ENCODE data around the gene ANKRD55. TPM values are rescaled to one million over a fixed set of nuclear protein-coding genes. Genes with fewer than 3 reads are reported as not detected.
"Not testable (repeated sequence)": the region's sequence is repeated elsewhere in the genome, so short reads cannot be mapped to it uniquely, and the experiment has no call there.

The ANKRD55 gene
- total RNA-seq, 3 donors from 2014 or later (not counting 1 experiment from before 2014, with no cell fraction given), result 0.88 TPM; not detected in 2

DNA sequence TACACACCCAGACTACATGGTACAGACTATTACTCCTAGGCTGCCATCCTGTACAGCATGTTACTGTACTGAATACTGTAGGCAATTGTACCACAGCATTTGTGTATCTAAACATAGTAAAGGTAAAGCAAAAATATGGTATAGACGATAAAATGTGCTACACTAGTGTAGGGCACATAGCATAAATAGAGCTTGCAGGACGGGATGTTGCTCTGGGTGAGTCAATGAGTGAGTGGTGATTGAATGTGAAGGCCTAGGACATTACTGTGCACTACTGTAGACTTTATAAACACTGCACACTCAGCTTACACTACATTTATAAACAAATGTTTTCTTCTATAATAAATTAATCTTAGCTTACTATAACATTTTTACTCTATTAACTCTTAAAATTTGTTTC, 25.6 kb downstream of the ANKRD55 start:
- no peak overlapping the region for H3K27ac ChIP-seq (ENCODE audit: low read length)
- H3K27me3 ChIP-seq (ENCODE audit: control insufficient read depth, insufficient read depth, low read length), result no peaks in the 10 kb centered on the region
- TF ChIP-seq, protein P1, sequence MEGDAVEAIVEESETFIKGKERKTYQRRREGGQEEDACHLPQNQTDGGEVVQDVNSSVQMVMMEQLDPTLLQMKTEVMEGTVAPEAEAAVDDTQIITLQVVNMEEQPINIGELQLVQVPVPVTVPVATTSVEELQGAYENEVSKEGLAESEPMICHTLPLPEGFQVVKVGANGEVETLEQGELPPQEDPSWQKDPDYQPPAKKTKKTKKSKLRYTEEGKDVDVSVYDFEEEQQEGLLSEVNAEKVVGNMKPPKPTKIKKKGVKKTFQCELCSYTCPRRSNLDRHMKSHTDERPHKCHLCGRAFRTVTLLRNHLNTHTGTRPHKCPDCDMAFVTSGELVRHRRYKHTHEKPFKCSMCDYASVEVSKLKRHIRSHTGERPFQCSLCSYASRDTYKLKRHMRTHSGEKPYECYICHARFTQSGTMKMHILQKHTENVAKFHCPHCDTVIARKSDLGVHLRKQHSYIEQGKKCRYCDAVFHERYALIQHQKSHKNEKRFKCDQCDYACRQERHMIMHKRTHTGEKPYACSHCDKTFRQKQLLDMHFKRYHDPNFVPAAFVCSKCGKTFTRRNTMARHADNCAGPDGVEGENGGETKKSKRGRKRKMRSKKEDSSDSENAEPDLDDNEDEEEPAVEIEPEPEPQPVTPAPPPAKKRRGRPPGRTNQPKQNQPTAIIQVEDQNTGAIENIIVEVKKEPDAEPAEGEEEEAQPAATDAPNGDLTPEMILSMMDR (IDR thresholded peaks at IDR 0.05), result no peak
- WGBS (ENCODE audit: insufficient coverage), result 86% methylated on average over 1 of the region's 2 CpGs
- H3K4me3 ChIP-seq (ENCODE audit: low read length), result no peak overlapping the region
- H3K4me1 ChIP-seq (ENCODE audit: control insufficient read depth, insufficient read depth, low read length), result no peaks in the 10 kb centered on the region
- Mint-ChIP-seq H3K4me1 (no peaks in the 10 kb centered on the region), H3K4me3 (no peak overlapping the region), H3K9me3 (no peaks in the 10 kb centered on the region), H3K27me3 (ENCODE audit: low read depth in 2 of 2) (no peaks in the 10 kb centered on the region), H3K27ac (no peak overlapping the region), H3K36me3 (no peaks in the 10 kb centered on the region)
- no peaks in the 10 kb centered on the region for H3K36me3 ChIP-seq (ENCODE audit: control insufficient read depth, insufficient read depth, low read length)
- ATAC-seq (no peak), DNase-seq (no peak)
- no peaks in the 10 kb centered on the region for H3K9me3 ChIP-seq (ENCODE audit: control insufficient read depth, insufficient read depth, low read length)
- intact Hi-C loops (cut with micrococcal nuclease), result no loop called here

GRCh38 chr5:56206126-56206910, 26.8 kb downstream of the ANKRD55 start:
- WGBS (ENCODE audit: insufficient coverage), result 86% methylated on average over 3 of the region's 7 CpGs

DNA sequence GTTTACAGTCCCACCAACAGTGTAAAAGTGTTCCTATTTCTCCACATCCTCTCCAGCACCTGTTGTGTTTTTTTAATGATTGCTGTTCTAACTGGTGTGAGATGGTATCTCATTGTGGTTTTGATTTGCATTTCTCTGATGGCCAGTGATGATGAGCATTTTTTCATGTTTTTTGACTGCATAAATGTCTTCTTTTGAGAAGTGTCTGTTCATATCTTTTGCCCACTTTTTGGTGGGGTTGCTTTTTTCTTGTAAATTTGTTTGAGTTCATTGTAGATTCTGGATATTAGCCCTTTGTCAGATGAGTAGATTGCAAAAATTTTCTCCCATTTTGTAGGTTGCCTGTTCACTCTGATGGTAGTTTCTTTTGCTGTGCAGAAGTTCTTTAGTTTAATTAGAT, 29.2 kb downstream of the ANKRD55 start:
- H3K27ac Mint-ChIP-seq; DNase-seq; H3K27me3 ChIP-seq (ENCODE audit: control insufficient read depth, insufficient read depth, low read length); H3K36me3 Mint-ChIP-seq; H3K4me3 Mint-ChIP-seq; H3K9me3 Mint-ChIP-seq; ATAC-seq; H3K4me1 Mint-ChIP-seq; H3K27me3 Mint-ChIP-seq (ENCODE audit: low read depth in 2 of 2); H3K4me1 ChIP-seq (ENCODE audit: control insufficient read depth, insufficient read depth, low read length); H3K27ac ChIP-seq (ENCODE audit: low read length); H3K4me3 ChIP-seq (ENCODE audit: low read length); H3K36me3 ChIP-seq (ENCODE audit: control insufficient read depth, insufficient read depth, low read length); H3K9me3 ChIP-seq (ENCODE audit: control insufficient read depth, insufficient read depth, low read length); intact Hi-C loops (cut with micrococcal nuclease): not testable (repeated sequence)

More at GRCh38 chr5:56206126-56206910, 26.8 kb downstream of the ANKRD55 start:
- ATAC-seq (no peak), DNase-seq (no peak)
- Mint-ChIP-seq H3K36me3 (no peaks in the 10 kb centered on the region), H3K27me3 (ENCODE audit: low read depth in 2 of 2) (no peaks in the 10 kb centered on the region), H3K4me1 (no peaks in the 10 kb centered on the region), H3K4me3 (no peak overlapping the region), H3K27ac (no peak overlapping the region), H3K9me3 (no peaks in the 10 kb centered on the region)
- Histone ChIP-seq H3K4me3 (ENCODE audit: low read length) (no peak overlapping the region), H3K27ac (ENCODE audit: low read length) (no peak overlapping the region), H3K27me3 (ENCODE audit: control insufficient read depth, insufficient read depth, low read length) (no peaks in the 10 kb centered on the region), H3K9me3 (ENCODE audit: control insufficient read depth, insufficient read depth, low read length) (no peaks in the 10 kb centered on the region), H3K36me3 (ENCODE audit: control insufficient read depth, insufficient read depth, low read length) (no peaks in the 10 kb centered on the region), H3K4me1 (ENCODE audit: control insufficient read depth, insufficient read depth, low read length) (no peaks in the 10 kb centered on the region)
- intact Hi-C loops (cut with micrococcal nuclease), result no loop called here
- TF ChIP-seq, protein P1 (IDR thresholded peaks at IDR 0.05), result no peak

GRCh38 chr5:56202483-56202882, 30.6 kb downstream of the ANKRD55 start:
- ATAC-seq (peak in 1 of 3 donors; percentile 48), DNase-seq (no peak)
- H3K4me3 Mint-ChIP-seq, result no peak overlapping the region
- Histone ChIP-seq H3K36me3 (ENCODE audit: control insufficient read depth, insufficient read depth, low read length) (no peaks in the 10 kb centered on the region), H3K27ac (ENCODE audit: low read length) (no peak overlapping the region), H3K9me3 (ENCODE audit: control insufficient read depth, insufficient read depth, low read length) (no peaks in the 10 kb centered on the region), H3K27me3 (ENCODE audit: control insufficient read depth, insufficient read depth, low read length) (no peaks in the 10 kb centered on the region), H3K4me3 (ENCODE audit: low read length) (no peak overlapping the region), H3K4me1 (ENCODE audit: control insufficient read depth, insufficient read depth, low read length) (no peaks in the 10 kb centered on the region)
- intact Hi-C loops (cut with micrococcal nuclease), result no loop called here
- TF ChIP-seq, protein P1 (IDR thresholded peaks at IDR 0.05), result no peak
- WGBS (ENCODE audit: insufficient coverage), result 92% methylated on average over 2 of the region's 3 CpGs
- H3K9me3 Mint-ChIP-seq, result no peaks in the 10 kb centered on the region
- no peaks in the 10 kb centered on the region for H3K36me3 Mint-ChIP-seq
- no peaks in the 10 kb centered on the region for H3K27me3 Mint-ChIP-seq (ENCODE audit: low read depth in 2 of 2)
- H3K27ac Mint-ChIP-seq, result no peak overlapping the region
- H3K4me1 Mint-ChIP-seq, result peaks cover 0 to 3% of the 10 kb centered on the region in 2 donors

DNA sequence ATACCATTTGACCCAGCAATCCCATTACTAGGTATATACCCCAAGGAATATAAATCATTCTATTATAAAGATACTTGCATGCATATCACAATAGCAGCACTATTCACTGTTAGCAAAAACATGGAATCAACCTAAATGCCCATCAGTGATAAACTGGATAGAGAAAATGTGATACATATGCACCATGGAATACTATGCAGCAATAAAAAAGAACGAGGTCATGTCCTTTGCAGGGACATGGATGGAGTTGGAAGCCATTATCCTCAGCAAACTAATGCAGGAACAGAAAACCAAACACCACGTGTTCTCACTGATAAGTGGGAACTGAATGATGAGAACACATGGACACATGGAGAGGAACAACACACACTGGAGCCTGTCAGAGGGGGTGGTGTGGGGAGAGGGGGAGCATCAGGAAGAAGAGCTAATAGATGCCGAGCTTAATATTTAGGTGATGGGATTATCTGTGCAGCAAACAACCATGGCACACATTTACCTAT, 31.3 kb downstream of the ANKRD55 start:
- not testable (repeated sequence) for H3K4me3 ChIP-seq (ENCODE audit: low read length); DNase-seq; H3K27me3 ChIP-seq (ENCODE audit: control insufficient read depth, insufficient read depth, low read length); H3K9me3 ChIP-seq (ENCODE audit: control insufficient read depth, insufficient read depth, low read length); H3K4me1 Mint-ChIP-seq; H3K9me3 Mint-ChIP-seq; H3K36me3 ChIP-seq (ENCODE audit: control insufficient read depth, insufficient read depth, low read length); H3K27ac ChIP-seq (ENCODE audit: low read length); H3K36me3 Mint-ChIP-seq; H3K27ac Mint-ChIP-seq; ATAC-seq; H3K4me3 Mint-ChIP-seq; H3K27me3 Mint-ChIP-seq (ENCODE audit: low read depth in 2 of 2); H3K4me1 ChIP-seq (ENCODE audit: control insufficient read depth, insufficient read depth, low read length)
- intact Hi-C loops (cut with micrococcal nuclease), result loop anchor here (2.0 kb wide), 1 partner anchor 265 kb away; no protein-coding TSS in a partner anchor
- 25% methylated on average over 1 of the region's 3 CpGs for WGBS (ENCODE audit: insufficient coverage)
